HCT116 (cell line): ENCODE measurements around the gene PBXIP1. TPM values are rescaled to one million over a fixed set of nuclear protein-coding genes. Genes with fewer than 3 reads are reported as not detected.

Source experiments
- ATAC-seq: fragments of 200-7000 bp; cut with Tn5 transposase; 2 replicates; pipeline ENCODE4 v1.9.1; 2020; ENCODE audit warnings: mild to moderate bottlenecking, moderate library complexity
- BruUV-seq: library from RNA; stranded (reverse); fragments of 400-500 nt; replicated peaks from 2 replicates; lab custom pipeline; 2021; lab: Mats Ljungman, UMichigan
- CTCF ChIA-PET: fragments of 300-600 bp; sonication (Branson Sonifier 250); formaldehyde crosslinking; loops from one replicate; lab custom pipeline; 2021; ENCODE audit warnings: antibody characterized with exemption; lab: Charles Lee
- POLR2A ChIA-PET: fragments of 300-600, 350-600 bp; sonication (Branson Sonifier 250); formaldehyde crosslinking; loops from one replicate; lab custom pipeline; 2021; ENCODE audit warnings: antibody characterized with exemption; lab: Charles Lee
- RAD21 ChIA-PET, 2 experiments: fragments of 300-600 bp; sonication (Branson Sonifier 250); formaldehyde crosslinking; loops; one replicate each; lab custom pipeline; 2023; ENCODE audit warnings: low total read pairs in 2 of 2; ENCODE audit not compliant: uncharacterized antibody in 2 of 2, unreplicated experiment in 2 of 2, low non-redundant PET in 1 of 2; lab: Charles Lee
- DNase-seq: peaks from one replicate; pipeline ENCODE4 v3.0.0-alpha.2; 2010; ENCODE audit warnings: low read depth, low spot score
- H2AFZ ChIP-seq: fragments of 200-600 bp; shearing (Covaris generic), sonication (generic); 2 replicates; pipeline ENCODE4 v1.6.1; 2017; ENCODE audit warnings: low read depth, mixed run types, mixed read lengths, antibody characterized with exemption, low read length; ENCODE audit not compliant: poor library complexity, severe bottlenecking
- H3K27ac ChIP-seq: 2 replicates; pipeline ENCODE4 v1.5.1; 2012; ENCODE audit warnings: low read depth, low read length
- H3K27me3 ChIP-seq: fragments of 200-600 bp; sonication (generic); 2 replicates; pipeline ENCODE4 v1.6.1; 2016; ENCODE audit warnings: mixed run types, low read length, mixed read lengths; ENCODE audit not compliant: insufficient read depth
- H3K36me3 ChIP-seq, 2 experiments: fragments of 200-500 bp in 1 of 2; fragments of 200-600 bp in 1 of 2; sonication (Bioruptor generic) in 1 of 2; sonication (generic) in 1 of 2; 2 replicates each; pipeline versions ENCODE4 v1.5.1 to v1.6.1; 2014 to 2016; ENCODE audit warnings: low read length in 2 of 2, inconsistent platforms in 1 of 2, mixed read lengths in 1 of 2, mixed run types in 1 of 2; ENCODE audit not compliant: insufficient read depth in 2 of 2, control insufficient read depth in 1 of 2
- H3K4me1 ChIP-seq, 2 experiments: fragments of 200-600 bp in 1 of 2; sonication (generic) in 1 of 2; 2 replicates each; pipeline versions ENCODE4 v1.5.1 to v1.6.1; 2012 to 2017; ENCODE audit warnings: low read length in 2 of 2, inconsistent platforms in 1 of 2, mild to moderate bottlenecking in 1 of 2, mixed read lengths in 1 of 2, mixed run types in 1 of 2, moderate library complexity in 1 of 2; ENCODE audit not compliant: insufficient read depth in 2 of 2, control insufficient read depth in 1 of 2
- H3K4me2 ChIP-seq: fragments of 200-600 bp; sonication (generic); 2 replicates; pipeline ENCODE4 v1.6.1; 2017; ENCODE audit warnings: mixed run types, low read length, mixed read lengths
- H3K4me3 ChIP-seq, 2 experiments: fragments of 200-600 bp in 1 of 2; sonication (generic) in 1 of 2; replicated peaks in 1 of 2; 2 replicates each; pipeline ENCODE4 v1.5.1; 2011 to 2016; ENCODE audit warnings: low read length in 2 of 2, control low read depth in 1 of 2, low read depth in 1 of 2, mild to moderate bottlenecking in 1 of 2, mixed read lengths in 1 of 2, mixed run types in 1 of 2
- H3K79me2 ChIP-seq: fragments of 200-600 bp; sonication (generic); 2 replicates; pipeline ENCODE4 v1.6.1; 2017; ENCODE audit warnings: mild to moderate bottlenecking, mixed run types, low read length, moderate library complexity, mixed read lengths; ENCODE audit not compliant: insufficient read depth
- H3K9ac ChIP-seq: fragments of 200-600 bp; sonication (generic); 2 replicates; pipeline ENCODE4 v1.6.1; 2016; ENCODE audit warnings: low read length, mixed read lengths
- H3K9me2 ChIP-seq: fragments of 200-600 bp; sonication (generic), shearing (Covaris generic); 2 replicates; pipeline ENCODE4 v1.6.1; 2017; ENCODE audit warnings: mixed run types, mild to moderate bottlenecking, moderate library complexity; ENCODE audit not compliant: insufficient read depth
- H3K9me3 ChIP-seq, 2 experiments: fragments of 200-500 bp in 1 of 2; fragments of 200-600 bp in 1 of 2; sonication (Bioruptor generic) in 1 of 2; sonication (generic) in 1 of 2; 2 replicates each; pipeline ENCODE4 v1.6.1; 2014 to 2017; ENCODE audit warnings: low read length in 2 of 2, mixed read lengths in 2 of 2, inconsistent platforms in 1 of 2, low read depth in 1 of 2, mild to moderate bottlenecking in 1 of 2, mixed run types in 1 of 2, moderate library complexity in 1 of 2; ENCODE audit not compliant: control insufficient read depth in 1 of 2, insufficient read depth in 1 of 2
- H4K20me1 ChIP-seq: fragments of 200-600 bp; sonication (generic), shearing (Covaris generic); 2 replicates; pipeline ENCODE4 v1.6.1; 2017; ENCODE audit warnings: mixed run types, mild to moderate bottlenecking, moderate library complexity; ENCODE audit not compliant: insufficient read depth
- MAX ChIP-seq: IDR thresholded peaks from 2 replicates; pipeline ENCODE4 v1.6.1; 2012
- POLR2A ChIP-seq: IDR thresholded peaks from 2 replicates; pipeline ENCODE4 v1.7.0; 2011; ENCODE audit warnings: borderline replicate concordance; ENCODE audit not compliant: insufficient read depth, insufficient read length; ENCODE audit errors: extremely low read depth
- POLR2AphosphoS5 ChIP-seq: IDR thresholded peaks from 2 replicates; pipeline ENCODE4 v1.6.1; 2011; ENCODE audit warnings: mild to moderate bottlenecking, low read depth, low read length, moderate library complexity
- intact Hi-C: fragments of 100-400 bp; cut with micrococcal nuclease; formaldehyde crosslinking; loops from 2 replicates; pipeline ENCODE4 v1.10.0; 2022
- total RNA-seq: library from RNA; stranded (reverse); gene quantifications from one replicate; pipeline ENCODE4 v1.2.1, GENCODE V29; 2021; ENCODE audit not compliant: unreplicated experiment

The PBXIP1 gene
- total RNA-seq, 1 experiment from 2014 or later, result 12.6 TPM

GRCh38 chr1:155004352-155005075 lies 48.6 kb upstream of the PBXIP1 start:
- H4K20me1 ChIP-seq, result no peaks in the 10 kb centered on the region
- TSS peak; percentile 37 for BruUV-seq
- ATAC-seq, result no peak
- H3K27ac ChIP-seq, result peak overlapping the region; percentile 97
- TF ChIP-seq MAX, result no peak
- TF ChIP-seq, all 23 proteins: peak for 0
- Histone ChIP-seq H3K79me2 (peaks cover 65% of the 10 kb centered on the region), H2AFZ (no peak overlapping the region), H3K36me3 (peaks cover 0 to 2% of the 10 kb centered on the region in 2 experiments; a peak in 2 of 4 replicates), H3K4me3 (peak overlapping the region; percentile 97 to 98), H3K9ac (peak overlapping the region; percentile 93), H3K9me2 (no peaks in the 10 kb centered on the region), H3K4me1 (peaks cover 11 to 66% of the 10 kb centered on the region in 2 experiments), H3K9me3 (no peaks in the 10 kb centered on the region), H3K27me3 (no peaks in the 10 kb centered on the region), H3K4me2 (peak overlapping the region; percentile 80)
- DNase-seq, result no peak
- ChIA-PET POLR2A (interaction anchor here (1.0 to 1.5 kb wide), 2 partner anchors 13 to 32 kb away, joined by 3 to 6 read pairs; no protein-coding TSS in a partner anchor), CTCF (interaction anchor here (1.2 to 2.3 kb wide), 2 partner anchors 12 to 47 kb away, joined by 3 to 7 read pairs; partner anchors contain the start of gene ADAM15), RAD21 (no interaction called here)
- intact Hi-C loops, result loop anchor here (5.0 kb wide), 1 partner anchor 48 kb away; the partner anchor contains the start of gene ADAM15

DNA sequence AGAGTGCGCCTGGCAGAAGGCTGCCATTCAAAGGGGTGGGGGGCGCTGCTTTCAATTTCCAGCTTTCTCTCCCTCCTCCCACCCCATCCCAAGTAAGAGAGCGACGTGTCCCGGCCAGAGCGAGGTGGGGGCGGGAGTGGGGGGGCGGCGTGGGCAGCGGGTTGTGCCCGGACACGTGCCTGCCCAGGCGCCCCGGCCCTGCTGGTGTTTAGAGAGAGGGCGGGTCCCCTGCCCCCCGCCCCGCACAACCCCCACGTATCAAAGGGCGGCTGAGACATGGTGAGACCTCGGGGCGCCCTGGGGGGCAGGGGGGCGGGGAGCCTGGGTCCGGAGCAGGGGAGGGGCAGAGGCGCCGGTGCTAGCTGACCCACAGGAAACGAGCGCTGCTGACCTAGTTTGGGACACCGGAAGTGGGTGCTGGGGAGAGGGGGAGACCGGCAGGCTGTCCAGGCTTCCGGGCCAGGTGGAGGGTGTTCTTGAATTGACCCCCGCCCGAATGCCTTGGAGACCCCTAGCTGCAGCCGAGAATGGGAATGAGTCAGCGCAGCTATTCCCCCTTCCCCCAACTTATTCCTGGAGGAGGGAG lies 48.0 kb upstream of the PBXIP1 start:
- Histone ChIP-seq H3K36me3 (peaks cover 0 to 2% of the 10 kb centered on the region in 2 experiments; a peak in 2 of 4 replicates), H3K27ac (peak overlapping the region; percentile 97), H3K4me2 (peak overlapping the region; percentile 80), H3K9ac (peak overlapping the region; percentile 93), H3K79me2 (peaks cover 63% of the 10 kb centered on the region), H2AFZ (no peak overlapping the region), H3K4me1 (peaks cover 13 to 73% of the 10 kb centered on the region in 2 experiments), H3K9me2 (no peaks in the 10 kb centered on the region), H3K9me3 (no peaks in the 10 kb centered on the region), H3K27me3 (no peaks in the 10 kb centered on the region), H4K20me1 (no peaks in the 10 kb centered on the region), H3K4me3 (peak overlapping the region; percentile 97 to 98)
- DNase-seq, result no peak
- RAD21 ChIA-PET, result interaction anchor here in 1 of 2 experiments (0.7 kb wide), 1 partner anchor 81 kb away, joined by 3 read pairs; no protein-coding TSS in a partner anchor
- peak; percentile 13; the same call in 1 of the 2 replicates for ATAC-seq
- CTCF ChIA-PET, result interaction anchor here (1.2 to 2.3 kb wide), 2 partner anchors 12 to 47 kb away, joined by 3 to 7 read pairs; partner anchors contain the start of gene ADAM15
- POLR2A ChIA-PET, result interaction anchor here (1.0 to 1.5 kb wide), 2 partner anchors 13 to 32 kb away, joined by 3 to 6 read pairs; no protein-coding TSS in a partner anchor
- intact Hi-C loops, result loop anchor here (2.0 to 5.0 kb wide), 2 partner anchors 13 to 48 kb away; partner anchors contain the start of gene ADAM15
- TF ChIP-seq POLR2A (peak; percentile 38), MAX (no peak), POLR2AphosphoS5 (peak; percentile 50; the same call in 1 of the 2 replicates)
- BruUV-seq, result no TSS peak
